Right lobe of liver (tissue), 6 donors: ENCODE data around the gene LRRC3. TPM values are rescaled to one million over a fixed set of nuclear protein-coding genes. Genes with fewer than 3 reads are reported as not detected.

ENCODE experiments used
- ATAC-seq, 4 donors: fragments of 200-7000 bp; cut with Tn5 transposase; one replicate each; pipeline ENCODE4 v1.9.1; 2020; ENCODE audit warnings: mild to moderate bottlenecking in 4 of 4, moderate library complexity in 4 of 4
- DNase-seq, 3 donors: peaks; one replicate each; pipeline ENCODE4 v3.0.0-alpha.2; 2020
- H3K27ac ChIP-seq, 3 donors: fragments of 200-600 bp; one replicate each; pipeline ENCODE4 v1.8.0; 2022
- H3K27me3 ChIP-seq, 2 donors: fragments of 200-600 bp; one replicate each; pipeline ENCODE4 v1.8.0; 2022
- H3K36me3 ChIP-seq, 4 donors: fragments of 200-600 bp; sonication (generic) in 1 of 4; one replicate each; pipeline versions ENCODE4 v1.5.1 to v1.8.0; 2017 to 2022; ENCODE audit warnings: control low read depth in 1 of 4
- H3K4me1 ChIP-seq, 4 donors: fragments of 200-600 bp; sonication (generic) in 1 of 4; one replicate each; pipeline versions ENCODE4 v1.5.1 to v1.8.0; 2017 to 2022; ENCODE audit warnings: control low read depth in 1 of 4
- H3K4me3 ChIP-seq, 3 donors: fragments of 200-600 bp; one replicate each; pipeline ENCODE4 v1.8.0; 2022
- H3K9me3 ChIP-seq, 4 donors: fragments of 200-600 bp; sonication (generic) in 1 of 4; one replicate each; pipeline versions ENCODE4 v1.5.1 to v1.8.0; 2017 to 2022; ENCODE audit warnings: control low read depth in 1 of 4
- POLR2A ChIP-seq: fragments of 450-650 bp; IDR thresholded peaks from one replicate; pipeline ENCODE4 v1.6.1; 2017; ENCODE audit warnings: antibody characterized with exemption, mild to moderate bottlenecking
- WGBS: methylation state at CpG from one replicate; pipeline ENCODE4 v1.1.6; 2018; ENCODE audit warnings: low coverage, low lambda C conversion rate; ENCODE audit not compliant: insufficient coverage; ENCODE audit errors: missing lambda C conversion rate; 5-methylcytosine and 5-hydroxymethylcytosine counted together
- intact Hi-C, 2 donors: fragments of 100-400 bp; cut with DNase I; formaldehyde crosslinking; loops; one replicate each; pipeline versions ENCODE4 v1.11.2 to v1.14.1; 2022
- total RNA-seq, 6 experiments: library from RNA; depleted of rRNA in 2 of 6; stranded (reverse); fragments of >200 nt in 2 of 6; fragmentation: NEBNext Ultra II Directional in 3 of 6; extraction: Animal tissue kit (Norgen Biotek cat#: 25700) in 3 of 6; gene quantifications; one replicate each; pipeline versions ENCODE4 v1.1.0 to v1.2.4, GENCODE V29; 2016 to 2023
- TF ChIP-seq, protein P1 (sequence below), 4 donors: fragments of 200-600 bp in 3 of 4; fragments of 450-650 bp in 1 of 4; IDR thresholded peaks; one replicate each; pipeline versions ENCODE4 v1.5.1 to v1.8.0; 2016 to 2022; ENCODE audit warnings: antibody characterized with exemption in 4 of 4, mild to moderate bottlenecking in 2 of 4
- donor health status: DM: no; HTN: yes; CAD: no.
- donor health status: DM: no; HTN: no; CAD: no.
- donor health status: DM: no; HTN: no; CAD: no.
- donor health status: DM: no; HTN: yes; CAD: no.
- donor health status: DM: no; HTN: yes; CAD: no.

LRRC3 gene
- total RNA-seq, 6 experiments from 2014 or later: 7.5 to 19.3 (median 13.9) TPM

GRCh38 chr21:44484498-44485253, 29.4 kb downstream of the LRRC3 start:
- ATAC-seq (peak in 3 of 4 donors; percentile 11 to 40 (median 32)), DNase-seq (peak in 1 of 3 donors; percentile 31)
- TF ChIP-seq, protein P1, sequence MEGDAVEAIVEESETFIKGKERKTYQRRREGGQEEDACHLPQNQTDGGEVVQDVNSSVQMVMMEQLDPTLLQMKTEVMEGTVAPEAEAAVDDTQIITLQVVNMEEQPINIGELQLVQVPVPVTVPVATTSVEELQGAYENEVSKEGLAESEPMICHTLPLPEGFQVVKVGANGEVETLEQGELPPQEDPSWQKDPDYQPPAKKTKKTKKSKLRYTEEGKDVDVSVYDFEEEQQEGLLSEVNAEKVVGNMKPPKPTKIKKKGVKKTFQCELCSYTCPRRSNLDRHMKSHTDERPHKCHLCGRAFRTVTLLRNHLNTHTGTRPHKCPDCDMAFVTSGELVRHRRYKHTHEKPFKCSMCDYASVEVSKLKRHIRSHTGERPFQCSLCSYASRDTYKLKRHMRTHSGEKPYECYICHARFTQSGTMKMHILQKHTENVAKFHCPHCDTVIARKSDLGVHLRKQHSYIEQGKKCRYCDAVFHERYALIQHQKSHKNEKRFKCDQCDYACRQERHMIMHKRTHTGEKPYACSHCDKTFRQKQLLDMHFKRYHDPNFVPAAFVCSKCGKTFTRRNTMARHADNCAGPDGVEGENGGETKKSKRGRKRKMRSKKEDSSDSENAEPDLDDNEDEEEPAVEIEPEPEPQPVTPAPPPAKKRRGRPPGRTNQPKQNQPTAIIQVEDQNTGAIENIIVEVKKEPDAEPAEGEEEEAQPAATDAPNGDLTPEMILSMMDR (IDR thresholded peaks at IDR 0.05): no peak
- no peak for TF ChIP-seq POLR2A
- peak overlapping the region; percentile 87 to 93 (median 92) for H3K27ac ChIP-seq
- 65% methylated on average over 15 of the region's 43 CpGs for WGBS
- peaks cover 0 to 8% (median 3%) of the 10 kb centered on the region in 4 donors for H3K4me1 ChIP-seq
- intact Hi-C loops: no loop called here
- peak overlapping the region in 2 of 3 donors; percentile 53 to 66 for H3K4me3 ChIP-seq
- H3K27me3 ChIP-seq: no peaks in the 10 kb centered on the region
- no peaks in the 10 kb centered on the region for H3K36me3 ChIP-seq
- no peaks in the 10 kb centered on the region for H3K9me3 ChIP-seq

GRCh38 chr21:44485254-44485793, 30.0 kb downstream of the LRRC3 start:
- Histone ChIP-seq H3K9me3 (no peaks in the 10 kb centered on the region), H3K4me3 (peak overlapping the region; percentile 36 to 51 (median 48)), H3K27me3 (no peaks in the 10 kb centered on the region), H3K36me3 (no peaks in the 10 kb centered on the region), H3K27ac (peak overlapping the region in 1 of 3 donors; percentile 32), H3K4me1 (peaks cover 0 to 8% (median 3%) of the 10 kb centered on the region in 4 donors)
- intact Hi-C loops: no loop called here
- ATAC-seq (peak; percentile 69 to 84 (median 76)), DNase-seq (peak; percentile 72 to 77 (median 74))
- 72% methylated on average over 15 of the region's 25 CpGs for WGBS
- TF ChIP-seq, protein P1 (IDR thresholded peaks at IDR 0.05): peak in 3 of 4 donors; percentile 33 to 49 (median 43)
- TF ChIP-seq POLR2A: no peak

DNA sequence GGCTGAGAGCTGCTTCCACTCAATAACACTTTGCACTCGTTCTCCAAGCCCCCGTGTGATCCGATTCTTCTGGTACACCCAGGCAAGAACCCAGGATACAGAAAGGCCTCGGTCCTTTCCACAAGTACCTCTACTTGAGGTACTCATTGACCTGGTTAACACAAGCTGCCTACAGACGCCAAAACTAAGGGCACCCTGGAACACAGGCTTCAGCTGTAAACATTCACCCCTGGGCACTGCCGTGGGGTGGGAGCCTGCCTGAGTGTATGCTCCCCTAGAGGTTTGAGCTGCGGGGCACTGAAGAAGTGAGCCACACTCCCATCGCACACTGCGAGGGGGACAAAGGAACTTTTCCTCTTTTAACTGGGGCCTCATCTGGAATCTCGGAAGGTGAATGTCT, 30.5 kb downstream of the LRRC3 start:
- Histone ChIP-seq H3K27me3 (no peaks in the 10 kb centered on the region), H3K27ac (peak overlapping the region in 1 of 3 donors; percentile 32), H3K4me1 (peaks cover 0 to 8% (median 3%) of the 10 kb centered on the region in 4 donors), H3K36me3 (no peaks in the 10 kb centered on the region), H3K9me3 (no peaks in the 10 kb centered on the region), H3K4me3 (peak overlapping the region; percentile 36 to 51 (median 48))
- DNase-seq (peak in 1 of 3 donors; percentile 35), ATAC-seq (no peak)
- TF ChIP-seq, protein P1 (IDR thresholded peaks at IDR 0.05): no peak
- no peak for TF ChIP-seq POLR2A
- WGBS: 67% methylated on average over 4 of the region's 10 CpGs
- intact Hi-C loops: no loop called here

DNA sequence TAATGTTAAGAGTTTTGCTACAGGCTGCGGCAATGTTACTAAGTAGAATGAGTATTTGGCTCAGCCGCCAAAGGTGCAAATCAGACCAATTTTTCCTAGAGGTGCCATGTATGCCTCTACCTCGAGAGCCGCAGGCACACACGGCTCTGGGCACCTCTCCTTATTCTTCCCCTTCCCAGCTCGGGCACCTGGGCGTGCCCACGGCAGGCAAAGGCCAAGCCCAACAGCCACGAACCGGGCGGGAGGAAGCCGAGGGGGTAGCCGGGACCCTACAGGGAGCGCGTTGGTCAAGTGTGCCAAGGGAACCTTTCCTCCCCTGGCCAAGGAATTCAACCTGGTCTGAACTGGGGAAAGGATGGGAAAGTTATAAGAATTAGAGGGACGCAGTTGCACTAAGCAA, 31.0 kb downstream of the LRRC3 start:
- 96% methylated on average over 5 of the region's 16 CpGs for WGBS
- intact Hi-C loops: no loop called here
- Histone ChIP-seq H3K36me3 (no peaks in the 10 kb centered on the region), H3K27me3 (no peaks in the 10 kb centered on the region), H3K4me3 (peak overlapping the region; percentile 36 to 51 (median 48)), H3K9me3 (no peaks in the 10 kb centered on the region), H3K27ac (no peak overlapping the region), H3K4me1 (peaks cover 0 to 8% (median 3%) of the 10 kb centered on the region in 4 donors)
- DNase-seq (peak in 1 of 3 donors; percentile 44), ATAC-seq (no peak)
- TF ChIP-seq POLR2A: no peak
- TF ChIP-seq, protein P1 (IDR thresholded peaks at IDR 0.05): no peak
